Adipocyte (in vitro differentiated cells): ENCODE data around the gene BDNF.

Experiments used
- DNase-seq: peaks from one replicate; pipeline ENCODE4 v3.0.0-alpha.2; 2015; ENCODE audit warnings: low read depth
- H3K27me3 ChIP-seq: replicated peaks from 2 replicates; pipeline ENCODE4 v1.7.0; 2013; ENCODE audit warnings: mild to moderate bottlenecking, low read length, moderate library complexity; ENCODE audit not compliant: control insufficient read depth, insufficient read depth
- H3K36me3 ChIP-seq: 2 replicates; pipeline ENCODE4 v1.7.0; 2013; ENCODE audit warnings: low read length, mild to moderate bottlenecking, moderate library complexity; ENCODE audit not compliant: control insufficient read depth, insufficient read depth, severe bottlenecking
- H3K4me1 ChIP-seq: 2 replicates; pipeline ENCODE4 v1.7.0; 2013; ENCODE audit warnings: mild to moderate bottlenecking, low read length, moderate library complexity; ENCODE audit not compliant: control insufficient read depth, insufficient read depth
- H3K4me3 ChIP-seq: 2 replicates; pipeline ENCODE4 v1.7.0; 2013; ENCODE audit warnings: mild to moderate bottlenecking, low read length, moderate library complexity
- H3K9ac ChIP-seq: 2 replicates; pipeline ENCODE4 v1.7.0; 2013; ENCODE audit warnings: mild to moderate bottlenecking, low read length, moderate library complexity
- H3K9me3 ChIP-seq: 2 replicates; pipeline ENCODE4 v1.7.0; 2013; ENCODE audit warnings: mild to moderate bottlenecking, low read length, moderate library complexity; ENCODE audit not compliant: control insufficient read depth

BDNF gene

DNA sequence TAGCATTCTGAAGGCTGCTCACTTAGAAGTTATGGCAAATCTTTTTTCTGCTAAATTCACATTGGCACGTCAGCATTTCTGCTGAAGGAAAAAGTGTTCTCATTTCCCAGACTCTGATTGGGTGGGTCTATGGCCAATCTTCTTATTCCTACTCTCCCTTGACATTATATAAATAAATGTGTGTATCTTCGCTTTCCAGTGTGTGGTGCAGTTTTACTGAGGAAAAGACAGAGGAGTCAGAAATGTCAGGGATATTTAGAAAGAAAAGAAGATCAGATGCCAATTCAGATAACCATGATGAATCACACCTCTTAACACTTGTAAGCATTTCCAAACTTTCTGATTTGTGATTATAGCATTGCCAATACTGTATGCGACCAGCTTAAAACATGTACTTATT, 3.2 kb upstream of the BDNF start:
- H3K36me3 ChIP-seq, result no peaks in the 10 kb centered on the region
- no peak overlapping the region for H3K4me3 ChIP-seq
- peaks cover 17% of the 10 kb centered on the region for H3K4me1 ChIP-seq
- no peak overlapping the region for H3K9ac ChIP-seq
- H3K9me3 ChIP-seq, result no peaks in the 10 kb centered on the region
- no peaks in the 10 kb centered on the region for H3K27me3 ChIP-seq
- DNase-seq, result peak; percentile 69

DNA sequence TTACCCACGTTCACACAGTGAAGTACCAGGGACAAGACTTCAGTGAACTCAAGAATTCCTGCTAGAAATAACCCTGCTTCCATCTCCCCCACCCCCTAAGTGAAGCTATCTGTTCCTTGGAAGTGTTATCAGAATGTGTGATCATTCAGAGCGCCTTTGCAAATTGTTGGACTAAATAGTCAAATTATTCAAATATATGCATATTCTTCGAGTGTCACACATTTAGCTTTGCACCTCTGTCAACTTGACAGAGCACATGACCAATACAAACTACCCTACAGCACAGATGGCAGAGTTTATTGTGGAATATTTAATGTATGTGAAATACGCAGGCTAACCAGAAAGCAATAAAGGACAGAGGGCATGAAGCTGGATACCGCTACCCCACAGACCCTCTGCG, 2.6 kb upstream of the BDNF start:
- Histone ChIP-seq H3K4me3 (no peak overlapping the region), H3K27me3 (no peaks in the 10 kb centered on the region), H3K36me3 (no peaks in the 10 kb centered on the region)

DNA sequence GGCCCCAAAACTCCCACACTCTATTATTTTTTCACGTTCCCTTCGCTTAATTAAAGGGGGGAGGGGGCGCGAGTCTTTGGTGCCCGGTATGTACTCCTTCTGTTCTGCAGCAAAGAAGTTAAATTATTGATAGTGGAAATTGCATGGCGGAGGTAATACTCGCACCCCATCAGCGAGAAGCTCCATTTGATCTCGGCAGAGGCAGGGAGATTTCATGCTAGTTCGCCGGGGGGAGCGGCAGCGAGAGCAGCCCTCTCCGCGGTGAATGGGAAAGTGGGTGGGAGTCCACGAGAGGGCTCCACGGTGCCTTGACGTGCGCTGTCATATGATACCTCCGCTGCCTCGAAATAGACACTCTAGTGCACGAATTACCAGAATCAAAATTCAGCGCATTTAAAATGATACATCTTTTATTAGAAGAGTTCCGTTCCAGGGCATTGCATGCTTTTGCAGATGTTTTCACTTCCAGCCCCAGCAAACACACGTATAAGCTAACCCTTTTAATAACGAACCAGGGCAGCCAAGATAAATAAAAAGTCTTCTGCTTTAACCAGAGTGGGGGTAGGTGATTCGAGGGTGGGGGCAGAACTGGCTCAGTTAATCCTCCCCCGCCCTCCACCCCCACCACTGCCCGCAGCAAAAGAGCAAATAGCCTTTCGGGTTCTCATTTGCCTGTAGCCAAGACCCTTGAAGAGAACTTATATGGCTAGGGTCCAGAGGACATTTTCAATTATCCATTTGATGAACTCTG, 1.3 kb upstream of the BDNF start:
- Histone ChIP-seq H3K36me3 (no peaks in the 10 kb centered on the region), H3K4me1 (peaks cover 21% of the 10 kb centered on the region), H3K9ac (peak overlapping the region; percentile 70), H3K9me3 (no peaks in the 10 kb centered on the region), H3K27me3 (no peaks in the 10 kb centered on the region), H3K4me3 (peak overlapping the region; percentile 90)
- DNase-seq, result peak; percentile 91

More for the DNA sequence above, 2.6 kb upstream of the BDNF start:
- no peak for DNase-seq
- Histone ChIP-seq H3K9me3 (no peaks in the 10 kb centered on the region), H3K4me1 (peaks cover 21% of the 10 kb centered on the region), H3K9ac (no peak overlapping the region)

DNA sequence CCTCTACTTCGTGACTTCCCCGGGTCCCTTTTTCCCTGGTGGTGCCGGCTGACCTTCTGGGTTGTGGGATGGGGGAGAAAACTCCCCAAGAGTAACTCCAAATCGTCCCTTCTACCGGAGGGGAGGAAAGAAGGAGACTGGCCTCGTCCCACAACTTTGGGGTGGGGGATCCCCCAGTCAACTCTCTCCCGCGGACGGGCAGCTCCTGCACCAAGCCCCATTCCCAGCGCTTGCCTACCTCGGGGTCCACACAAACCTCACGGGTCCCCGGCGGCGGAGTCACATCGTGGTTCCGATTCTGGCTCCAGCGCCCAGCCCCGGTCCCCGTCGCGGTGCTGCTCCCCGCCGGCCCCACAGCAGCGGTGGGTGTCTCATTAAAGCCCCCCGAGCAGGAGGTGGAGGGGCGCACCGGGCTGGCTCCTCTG, 317 bp downstream of the BDNF start:
- H3K9me3 ChIP-seq, result no peaks in the 10 kb centered on the region
- H3K36me3 ChIP-seq, result no peaks in the 10 kb centered on the region
- DNase-seq, result peak; percentile 48
- peak overlapping the region; percentile 90 for H3K4me3 ChIP-seq
- H3K9ac ChIP-seq, result peak overlapping the region; percentile 72
- peaks cover 21% of the 10 kb centered on the region for H3K4me1 ChIP-seq
- no peaks in the 10 kb centered on the region for H3K27me3 ChIP-seq

DNA sequence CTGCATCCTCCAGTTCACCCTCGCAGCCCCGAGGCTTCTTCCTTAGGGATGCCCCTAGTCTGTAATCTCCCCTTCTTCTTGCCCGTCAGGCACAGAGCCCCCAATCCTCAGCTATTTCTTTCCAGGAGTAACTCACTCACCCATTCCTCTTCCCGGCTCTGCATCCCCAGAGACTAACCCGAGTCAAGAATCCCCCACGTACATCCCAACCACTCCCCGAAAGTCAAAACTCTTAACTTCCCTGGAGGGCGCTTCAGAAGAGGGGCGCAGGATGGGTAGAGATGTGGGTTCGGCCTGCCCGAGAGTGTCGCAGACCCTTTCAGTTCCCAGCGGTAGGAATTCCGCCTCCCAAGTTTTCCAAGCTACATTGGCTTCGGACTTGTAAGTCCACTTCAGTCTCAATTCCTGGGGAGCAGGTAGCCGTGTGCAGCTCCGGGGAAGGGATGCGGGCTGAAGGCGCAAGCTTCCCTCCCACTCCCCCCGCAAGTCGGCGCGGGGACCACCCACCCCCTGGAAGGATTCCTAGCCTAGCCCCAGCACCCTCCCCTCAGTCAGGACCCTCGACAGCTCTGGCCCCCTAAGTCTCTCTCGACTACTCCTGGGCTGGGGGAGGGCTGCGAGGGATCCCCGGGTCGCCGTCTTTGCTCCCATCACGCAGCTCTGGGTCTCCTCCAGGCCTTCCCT, 871 bp downstream of the BDNF start:
- Histone ChIP-seq H3K9me3 (no peaks in the 10 kb centered on the region), H3K27me3 (no peaks in the 10 kb centered on the region), H3K9ac (peak overlapping the region; percentile 72), H3K4me1 (peaks cover 21% of the 10 kb centered on the region), H3K36me3 (no peaks in the 10 kb centered on the region), H3K4me3 (peak overlapping the region; percentile 90)
- peak; percentile 57 for DNase-seq

DNA sequence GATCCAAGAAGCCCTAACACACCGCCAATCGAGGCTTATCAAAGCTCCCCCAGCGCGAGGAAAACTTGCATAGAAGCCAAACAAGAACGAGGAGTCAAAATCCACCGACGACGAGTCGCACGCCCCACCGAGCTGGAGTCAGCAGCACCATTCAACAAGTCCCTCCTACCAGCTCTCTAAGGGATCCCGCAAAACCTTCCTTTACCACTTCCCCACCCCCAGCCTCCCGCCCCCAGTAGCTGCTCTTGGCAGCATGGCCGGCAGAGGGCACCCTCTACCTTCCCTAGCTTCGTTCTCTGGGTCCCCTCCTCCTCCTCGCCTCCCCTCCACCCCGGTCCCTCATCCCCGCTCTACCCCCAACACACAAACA, 1.4 kb downstream of the BDNF start:
- peak overlapping the region; percentile 77 for H3K9ac ChIP-seq
- H3K36me3 ChIP-seq, result no peaks in the 10 kb centered on the region
- peaks cover 21% of the 10 kb centered on the region for H3K4me1 ChIP-seq
- DNase-seq, result peak; percentile 97
- no peaks in the 10 kb centered on the region for H3K9me3 ChIP-seq
- H3K4me3 ChIP-seq, result peak overlapping the region; percentile 90
- H3K27me3 ChIP-seq, result no peaks in the 10 kb centered on the region

DNA sequence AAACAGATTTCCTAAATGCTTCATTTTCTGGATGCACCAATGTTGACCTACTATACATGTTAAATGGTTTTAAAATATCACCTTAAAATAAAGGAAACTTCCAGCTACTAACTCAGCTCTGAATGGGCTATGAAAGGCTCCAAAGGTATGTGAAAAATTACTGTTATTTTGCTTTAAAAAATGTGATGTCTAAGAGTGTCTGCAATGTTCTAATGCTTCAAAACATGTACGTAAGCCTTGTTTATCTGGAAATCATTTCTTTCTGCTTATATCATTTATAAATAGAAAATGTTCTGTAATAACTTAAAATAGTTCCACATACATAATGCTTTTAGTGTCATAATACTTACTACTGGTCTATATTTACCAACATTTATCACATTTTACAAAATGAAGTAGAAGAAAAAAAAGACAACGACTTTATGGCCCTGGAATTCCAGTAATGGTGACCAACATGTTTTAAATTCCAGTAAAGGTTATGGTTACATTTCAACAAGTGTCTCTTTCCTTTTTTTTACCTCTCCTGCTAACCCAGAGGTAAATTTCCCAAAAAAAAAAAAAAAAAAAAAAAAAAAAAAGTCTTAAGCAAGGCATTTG, 2.5 kb downstream of the BDNF start:
- Histone ChIP-seq H3K9ac (no peak overlapping the region), H3K27me3 (no peaks in the 10 kb centered on the region), H3K4me3 (peak overlapping the region; percentile 90), H3K9me3 (no peaks in the 10 kb centered on the region), H3K4me1 (peaks cover 21% of the 10 kb centered on the region), H3K36me3 (no peaks in the 10 kb centered on the region)
- peak; percentile 48 for DNase-seq

DNA sequence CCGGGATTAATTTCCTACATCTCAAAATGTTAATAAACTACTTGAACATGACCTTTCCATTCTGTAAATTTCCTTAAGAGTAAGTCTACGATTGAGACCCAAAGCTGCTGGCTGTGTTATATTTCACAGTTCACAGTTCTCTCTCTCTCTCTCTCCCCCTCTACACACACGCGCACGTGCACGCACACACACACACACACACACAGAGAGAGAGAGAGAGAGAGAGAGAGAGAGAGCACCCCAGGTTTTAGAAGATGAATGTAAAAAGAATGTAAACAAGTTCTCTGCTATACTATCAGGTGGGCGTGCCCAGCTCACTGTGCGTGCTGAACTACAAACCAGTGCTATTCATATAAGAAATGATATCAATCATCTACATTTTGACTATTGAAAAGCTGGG, 3.3 kb downstream of the BDNF start:
- Histone ChIP-seq H3K4me3 (no peak overlapping the region), H3K4me1 (peaks cover 21% of the 10 kb centered on the region), H3K9ac (no peak overlapping the region), H3K9me3 (no peaks in the 10 kb centered on the region), H3K27me3 (no peaks in the 10 kb centered on the region), H3K36me3 (no peaks in the 10 kb centered on the region)
- DNase-seq, result no peak

DNA sequence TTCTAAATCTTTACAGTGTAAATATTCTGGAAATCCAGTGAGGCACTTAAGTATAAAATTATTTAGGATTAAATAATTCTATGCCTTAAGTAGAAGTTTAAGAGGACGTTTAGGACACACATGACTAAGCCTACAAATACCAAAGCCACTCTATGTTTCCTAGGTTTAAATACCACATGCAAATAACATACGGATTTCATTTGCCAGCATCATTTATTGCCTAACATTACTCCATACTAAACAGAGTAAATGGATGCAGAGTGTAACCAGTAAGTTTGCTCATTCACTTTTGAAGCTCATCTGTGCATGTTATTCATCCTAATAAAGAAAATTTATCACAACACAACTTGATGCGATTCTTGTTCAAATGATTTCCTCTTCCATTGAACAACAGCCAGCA, 4.1 kb downstream of the BDNF start:
- H3K27me3 ChIP-seq, result no peaks in the 10 kb centered on the region
- no peaks in the 10 kb centered on the region for H3K36me3 ChIP-seq
- peaks cover 20% of the 10 kb centered on the region for H3K4me1 ChIP-seq
- H3K9me3 ChIP-seq, result no peaks in the 10 kb centered on the region
- H3K4me3 ChIP-seq, result no peak overlapping the region
- DNase-seq, result peak; percentile 77
- no peak overlapping the region for H3K9ac ChIP-seq

DNA sequence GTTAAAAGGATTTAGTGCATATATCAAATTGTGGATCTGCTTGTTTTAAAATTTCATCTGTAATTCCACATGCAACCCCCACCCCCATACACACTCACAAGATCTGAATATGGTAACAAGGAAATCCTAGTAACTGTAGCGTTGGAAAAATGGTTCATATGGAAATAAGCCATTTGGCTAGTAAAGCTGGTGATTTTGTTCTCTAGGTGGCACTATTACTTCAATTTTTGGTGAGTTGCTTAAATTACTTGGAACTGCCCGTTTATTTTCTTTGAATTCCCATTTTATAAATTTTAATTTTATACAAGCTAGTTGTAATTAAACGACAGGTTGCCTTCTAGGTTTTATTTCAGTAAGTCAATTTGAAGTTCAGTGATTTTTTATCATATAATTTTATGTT, 5.3 kb downstream of the BDNF start:
- DNase-seq, result peak; percentile 57

DNA sequence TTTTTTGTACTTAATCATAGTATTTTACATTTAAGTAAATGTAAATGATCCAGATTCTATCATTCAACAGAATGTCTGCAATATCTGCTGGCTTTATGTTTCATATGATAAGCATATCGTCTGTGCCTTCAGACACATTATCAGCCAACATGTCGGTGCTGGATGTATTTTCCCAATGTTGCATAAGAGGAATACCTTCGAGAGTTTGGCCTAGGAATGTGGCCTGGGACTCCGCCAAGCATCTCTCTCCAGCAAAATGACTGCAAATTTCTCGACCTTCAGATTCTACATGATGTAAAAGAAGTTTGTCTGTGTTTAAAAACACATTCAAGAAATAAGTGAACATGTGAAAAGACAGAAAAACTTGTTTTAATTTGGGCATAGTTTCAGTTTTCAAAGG, 6.9 kb downstream of the BDNF start:
- H3K36me3 ChIP-seq, result no peaks in the 10 kb centered on the region
- DNase-seq, result no peak
- peaks cover 3% of the 10 kb centered on the region for H3K4me1 ChIP-seq
- H3K27me3 ChIP-seq, result no peaks in the 10 kb centered on the region
- H3K9ac ChIP-seq, result no peak overlapping the region
- H3K4me3 ChIP-seq, result no peak overlapping the region
- no peaks in the 10 kb centered on the region for H3K9me3 ChIP-seq

More for the DNA sequence above, 5.3 kb downstream of the BDNF start:
- no peaks in the 10 kb centered on the region for H3K9me3 ChIP-seq
- no peaks in the 10 kb centered on the region for H3K27me3 ChIP-seq
- no peak overlapping the region for H3K9ac ChIP-seq
- peaks cover 15% of the 10 kb centered on the region for H3K4me1 ChIP-seq
- H3K4me3 ChIP-seq, result no peak overlapping the region
- no peaks in the 10 kb centered on the region for H3K36me3 ChIP-seq
